Measurements from ENCODE around the gene CAPN5. TPM values are rescaled to one million over a fixed set of nuclear protein-coding genes. Genes with fewer than 3 reads are reported as not detected.

The CAPN5 gene
- total and polyA plus RNA-seq, 2 of the 8 experiments (the other 6 are each of a cell fraction or from before 2014, with no cell fraction given): 21.5 to 22.4 TPM

- TF ChIP-seq TAF7 (optimal IDR thresholded peaks at IDR 0.05; ENCODE audit: borderline replicate concordance, low read depth, low read length) (no peak), HDAC2 (IDR thresholded peaks at IDR 0.05; ENCODE audit: borderline replicate concordance in 1 of 2, low read depth in 2 of 2, low read length in 2 of 2) (peak in 1 of 2 experiments; percentile 69; a peak in 1 of 4 replicates), SP2 (IDR thresholded peaks at IDR 0.05; ENCODE audit: low read length) (no peak), GABPA (IDR thresholded peaks at IDR 0.05; ENCODE audit: borderline replicate concordance, insufficient read depth, low read length) (no peak; the same call in 1 of the 2 replicates), MAX (IDR thresholded peaks at IDR 0.05) (peak; percentile 97), CTBP2 (IDR thresholded peaks at IDR 0.05; ENCODE audit: borderline replicate concordance, insufficient read depth, insufficient read length, low read length) (no peak), CEBPB (IDR thresholded peaks at IDR 0.05; ENCODE audit: low read depth, low read length) (no peak), KDM4A (IDR thresholded peaks at IDR 0.05; ENCODE audit: low read depth, low read length, severe bottlenecking) (peak; percentile 99), YY1 (IDR thresholded peaks at IDR 0.05; ENCODE audit: low read depth, low read length) (no peak)
Observed at GRCh38 chr11:77039491-77040400, 27.0 kb upstream of the CAPN5 start (continued).
